GM23338 (cell line): Measurements from ENCODE around the gene MXRA8. TPM values are rescaled to one million over a fixed set of nuclear protein-coding genes. Genes with fewer than 3 reads are reported as not detected.

Experiments used
- ATAC-seq: fragments of 200-7000 bp; cut with Tn5 transposase; 3 replicates; pipeline ENCODE4 v1.9.1; 2020
- DNase-seq: peaks from one replicate; pipeline ENCODE4 v3.0.0-alpha.2; 2015; ENCODE audit warnings: low spot score
- H2AFZ ChIP-seq: fragments of 200-600 bp; sonication (generic); 2 replicates; pipeline ENCODE4 v1.8.0; 2016; ENCODE audit warnings: antibody characterized with exemption, mild to moderate bottlenecking, moderate library complexity
- H3F3A ChIP-seq: fragments of 200-600 bp; sonication (generic); replicated peaks from 2 replicates; pipeline ENCODE4 v1.8.0; 2017; ENCODE audit warnings: antibody characterized with exemption, mixed run types, low read depth
- H3K27ac ChIP-seq: fragments of 200-600 bp; sonication (generic); 2 replicates; pipeline ENCODE4 v1.6.1; 2016; ENCODE audit warnings: low read depth
- H3K27me3 ChIP-seq: fragments of 200-600 bp; sonication (generic); 2 replicates; pipeline ENCODE4 v1.8.0; 2016; ENCODE audit warnings: mild to moderate bottlenecking, mixed run types, moderate library complexity; ENCODE audit not compliant: insufficient read depth
- H3K36me3 ChIP-seq: fragments of 200-600 bp; sonication (generic); 2 replicates; pipeline ENCODE4 v1.8.0; 2016; ENCODE audit warnings: mild to moderate bottlenecking; ENCODE audit not compliant: insufficient read depth
- H3K4me1 ChIP-seq: fragments of 200-600 bp; sonication (generic); 2 replicates; pipeline ENCODE4 v1.8.0; 2016; ENCODE audit warnings: mild to moderate bottlenecking, moderate library complexity; ENCODE audit not compliant: insufficient read depth
- H3K4me2 ChIP-seq: fragments of 200-600 bp; sonication (generic); 2 replicates; pipeline ENCODE4 v1.7.1; 2017; ENCODE audit warnings: mixed run types
- H3K4me3 ChIP-seq: fragments of 200-600 bp; sonication (generic); 2 replicates; pipeline ENCODE4 v1.6.1; 2016; ENCODE audit warnings: mixed run types
- H3K79me2 ChIP-seq: fragments of 200-600 bp; sonication (generic); replicated peaks from 2 replicates; pipeline ENCODE4 v1.8.0; 2017; ENCODE audit warnings: mild to moderate bottlenecking; ENCODE audit not compliant: insufficient read depth
- H3K9me2 ChIP-seq: fragments of 200-600 bp; sonication (generic); 2 replicates; pipeline ENCODE4 v1.8.0; 2017; ENCODE audit not compliant: insufficient read depth
- H4K20me1 ChIP-seq: fragments of 200-600 bp; sonication (generic); replicated peaks from 2 replicates; pipeline ENCODE4 v1.8.0; 2017; ENCODE audit warnings: mild to moderate bottlenecking; ENCODE audit not compliant: insufficient read depth
- H3K27ac Mint-ChIP-seq: 2 replicates; pipeline ENCODE4 v1.8.0; 2020; ENCODE audit warnings: inconsistent platforms, mild to moderate bottlenecking, moderate library complexity, mixed read lengths
- H3K27me3 Mint-ChIP-seq: 3 replicates; pipeline ENCODE4 v1.8.0; 2022; ENCODE audit warnings: low read depth, mild to moderate bottlenecking, moderate library complexity, mixed read lengths, inconsistent platforms; ENCODE audit not compliant: insufficient read depth, poor library complexity
- H3K36me3 Mint-ChIP-seq: 3 replicates; pipeline ENCODE4 v1.8.0; 2021; ENCODE audit warnings: low read depth, mild to moderate bottlenecking, inconsistent platforms, moderate library complexity, mixed read lengths
- H3K4me1 Mint-ChIP-seq: 3 replicates; pipeline ENCODE4 v1.8.0; 2020; ENCODE audit warnings: mild to moderate bottlenecking, inconsistent platforms, mixed read lengths
- H3K4me3 Mint-ChIP-seq: 3 replicates; pipeline ENCODE4 v1.8.0; 2021; ENCODE audit warnings: moderate library complexity, mild to moderate bottlenecking, inconsistent platforms, mixed read lengths
- H3K9me3 Mint-ChIP-seq: 3 replicates; pipeline ENCODE4 v1.8.0; 2020; ENCODE audit warnings: moderate library complexity, mild to moderate bottlenecking, inconsistent platforms, mixed read lengths
- EZH2 ChIP-seq: fragments of 200-600 bp; sonication (generic); IDR thresholded peaks from one replicate; pipeline ENCODE4 v1.8.0; 2017; ENCODE audit warnings: antibody characterized with exemption, mild to moderate bottlenecking, low read depth; ENCODE audit not compliant: unreplicated experiment
- EZH2phosphoT487 ChIP-seq: fragments of 200-600 bp; sonication (generic); IDR thresholded peaks from one replicate; pipeline ENCODE4 v1.8.1; 2018; ENCODE audit warnings: antibody characterized with exemption; ENCODE audit not compliant: unreplicated experiment
- JUNB ChIP-seq: IDR thresholded peaks from one replicate; pipeline ENCODE4 v1.6.1; 2016; ENCODE audit warnings: antibody characterized with exemption; ENCODE audit not compliant: unreplicated experiment
- NANOG ChIP-seq: IDR thresholded peaks from 2 replicates; pipeline ENCODE4 v1.6.1; 2016; ENCODE audit warnings: antibody characterized with exemption, borderline replicate concordance
- POLR2AphosphoS5 ChIP-seq: IDR thresholded peaks from 2 replicates; pipeline ENCODE4 v1.6.1; 2016; ENCODE audit warnings: antibody characterized with exemption, low read depth
- ZNF114 ChIP-seq: fragments of 250-450 bp; sonication (Bioruptor Pico); IDR thresholded peaks from 2 replicates; pipeline ENCODE4 v1.5.0; 2020; ENCODE audit warnings: mild to moderate bottlenecking, moderate library complexity
- ZNF331 ChIP-seq: fragments of 250-450 bp; sonication (Bioruptor Pico); IDR thresholded peaks from 2 replicates; pipeline ENCODE4 v1.5.0; 2020; ENCODE audit warnings: low read depth, mild to moderate bottlenecking, moderate library complexity
- polyA plus RNA-seq: library from polyadenylated mRNA; unstranded; fragments of >200 nt; fragmentation: Nextera tagmentation; extraction: Ambion mirVana; gene quantifications from 2 replicates; pipeline ENCODE4 v1.2.1, GENCODE V29; 2016
- total RNA-seq: library from RNA; depleted of rRNA; stranded (reverse); fragments of >200 nt; shearing (Covaris generic); gene quantifications from 2 replicates; pipeline ENCODE4 v1.2.3, GENCODE V29; 2014
- TF ChIP-seq, protein P1 (sequence below): IDR thresholded peaks from one replicate; pipeline ENCODE4 v1.6.1; 2018; ENCODE audit warnings: antibody characterized with exemption; ENCODE audit not compliant: unreplicated experiment
- TF ChIP-seq, protein P2 (sequence below): IDR thresholded peaks from 2 replicates; pipeline ENCODE4 v1.6.1; 2016; ENCODE audit warnings: antibody characterized with exemption
- TF ChIP-seq, protein P3 (sequence below): fragments of 250-450 bp; sonication (Bioruptor Pico); IDR thresholded peaks from 2 replicates; pipeline ENCODE4 v1.5.0; 2020; ENCODE audit warnings: mild to moderate bottlenecking, moderate library complexity

MXRA8 gene
- total and polyA plus RNA-seq, 2 experiments from 2014 or later: 9.1 to 17.2 TPM

DNA sequence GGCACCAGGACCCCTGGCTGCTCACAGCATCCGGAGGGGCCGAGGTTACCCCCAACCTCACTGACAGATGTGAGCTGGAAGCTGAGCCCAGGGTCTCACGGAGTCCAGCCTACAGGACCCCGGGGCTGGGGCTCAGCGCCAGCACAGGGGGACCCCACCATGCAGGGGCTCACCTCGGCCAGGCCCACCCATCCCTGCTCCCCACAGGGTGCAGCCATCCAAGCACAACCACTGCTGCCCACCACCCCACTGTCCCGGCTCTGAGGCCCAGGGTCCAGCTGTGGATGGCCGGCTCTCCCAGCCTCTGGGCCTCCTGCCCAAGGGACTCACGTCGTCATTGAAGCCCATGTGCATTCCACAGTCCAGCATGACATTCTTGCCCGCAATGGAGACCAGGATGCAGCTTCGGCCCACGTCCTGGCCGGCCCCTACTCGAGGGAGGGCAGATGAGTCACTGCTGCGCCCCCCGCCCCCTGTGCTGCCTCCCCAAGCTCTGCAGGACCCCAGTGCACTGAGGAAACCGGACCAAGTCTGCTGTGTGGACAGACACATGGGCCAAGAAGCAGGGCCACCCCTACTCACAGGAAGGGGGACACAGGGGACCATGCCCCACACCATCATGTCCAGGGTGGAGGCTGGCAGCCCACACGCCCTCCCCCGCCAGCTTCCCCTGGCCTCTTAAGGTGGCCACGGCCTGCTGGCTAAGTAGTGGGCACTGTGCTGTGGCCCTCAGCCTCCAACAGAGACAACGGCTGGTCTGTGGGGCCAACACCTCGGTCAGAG, 37.5 kb downstream of the MXRA8 start:
- Histone ChIP-seq H3K4me3 (no peak overlapping the region), H3K4me1 (peaks cover 3% of the 10 kb centered on the region; the same call in 1 of the 2 replicates), H4K20me1 (peaks cover 23% of the 10 kb centered on the region), H3K27ac (no peak overlapping the region), H3K9me2 (no peaks in the 10 kb centered on the region), H3F3A (peaks cover 6% of the 10 kb centered on the region; the same call in 1 of the 2 replicates), H3K27me3 (no peaks in the 10 kb centered on the region), H3K36me3 (no peaks in the 10 kb centered on the region), H3K4me2 (no peak overlapping the region), H3K79me2 (peaks cover 80% of the 10 kb centered on the region), H2AFZ (no peak overlapping the region)
- H3K4me3 Mint-ChIP-seq: no peak overlapping the region
- no peaks in the 10 kb centered on the region; the same call in 1 of the 3 replicates for H3K9me3 Mint-ChIP-seq
- peaks cover 20% of the 10 kb centered on the region for H3K4me1 Mint-ChIP-seq
- H3K27ac Mint-ChIP-seq: no peak overlapping the region
- no peak for DNase-seq
- H3K27me3 Mint-ChIP-seq: peaks cover 28% of the 10 kb centered on the region
- TF ChIP-seq ZNF331 (CRISPR knock-in tag): no peak
- TF ChIP-seq, protein P1, sequence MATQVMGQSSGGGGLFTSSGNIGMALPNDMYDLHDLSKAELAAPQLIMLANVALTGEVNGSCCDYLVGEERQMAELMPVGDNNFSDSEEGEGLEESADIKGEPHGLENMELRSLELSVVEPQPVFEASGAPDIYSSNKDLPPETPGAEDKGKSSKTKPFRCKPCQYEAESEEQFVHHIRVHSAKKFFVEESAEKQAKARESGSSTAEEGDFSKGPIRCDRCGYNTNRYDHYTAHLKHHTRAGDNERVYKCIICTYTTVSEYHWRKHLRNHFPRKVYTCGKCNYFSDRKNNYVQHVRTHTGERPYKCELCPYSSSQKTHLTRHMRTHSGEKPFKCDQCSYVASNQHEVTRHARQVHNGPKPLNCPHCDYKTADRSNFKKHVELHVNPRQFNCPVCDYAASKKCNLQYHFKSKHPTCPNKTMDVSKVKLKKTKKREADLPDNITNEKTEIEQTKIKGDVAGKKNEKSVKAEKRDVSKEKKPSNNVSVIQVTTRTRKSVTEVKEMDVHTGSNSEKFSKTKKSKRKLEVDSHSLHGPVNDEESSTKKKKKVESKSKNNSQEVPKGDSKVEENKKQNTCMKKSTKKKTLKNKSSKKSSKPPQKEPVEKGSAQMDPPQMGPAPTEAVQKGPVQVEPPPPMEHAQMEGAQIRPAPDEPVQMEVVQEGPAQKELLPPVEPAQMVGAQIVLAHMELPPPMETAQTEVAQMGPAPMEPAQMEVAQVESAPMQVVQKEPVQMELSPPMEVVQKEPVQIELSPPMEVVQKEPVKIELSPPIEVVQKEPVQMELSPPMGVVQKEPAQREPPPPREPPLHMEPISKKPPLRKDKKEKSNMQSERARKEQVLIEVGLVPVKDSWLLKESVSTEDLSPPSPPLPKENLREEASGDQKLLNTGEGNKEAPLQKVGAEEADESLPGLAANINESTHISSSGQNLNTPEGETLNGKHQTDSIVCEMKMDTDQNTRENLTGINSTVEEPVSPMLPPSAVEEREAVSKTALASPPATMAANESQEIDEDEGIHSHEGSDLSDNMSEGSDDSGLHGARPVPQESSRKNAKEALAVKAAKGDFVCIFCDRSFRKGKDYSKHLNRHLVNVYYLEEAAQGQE: no peak
- TF ChIP-seq, protein P2, sequence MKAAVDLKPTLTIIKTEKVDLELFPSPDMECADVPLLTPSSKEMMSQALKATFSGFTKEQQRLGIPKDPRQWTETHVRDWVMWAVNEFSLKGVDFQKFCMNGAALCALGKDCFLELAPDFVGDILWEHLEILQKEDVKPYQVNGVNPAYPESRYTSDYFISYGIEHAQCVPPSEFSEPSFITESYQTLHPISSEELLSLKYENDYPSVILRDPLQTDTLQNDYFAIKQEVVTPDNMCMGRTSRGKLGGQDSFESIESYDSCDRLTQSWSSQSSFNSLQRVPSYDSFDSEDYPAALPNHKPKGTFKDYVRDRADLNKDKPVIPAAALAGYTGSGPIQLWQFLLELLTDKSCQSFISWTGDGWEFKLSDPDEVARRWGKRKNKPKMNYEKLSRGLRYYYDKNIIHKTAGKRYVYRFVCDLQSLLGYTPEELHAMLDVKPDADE: no peak
- TF ChIP-seq, protein P3, sequence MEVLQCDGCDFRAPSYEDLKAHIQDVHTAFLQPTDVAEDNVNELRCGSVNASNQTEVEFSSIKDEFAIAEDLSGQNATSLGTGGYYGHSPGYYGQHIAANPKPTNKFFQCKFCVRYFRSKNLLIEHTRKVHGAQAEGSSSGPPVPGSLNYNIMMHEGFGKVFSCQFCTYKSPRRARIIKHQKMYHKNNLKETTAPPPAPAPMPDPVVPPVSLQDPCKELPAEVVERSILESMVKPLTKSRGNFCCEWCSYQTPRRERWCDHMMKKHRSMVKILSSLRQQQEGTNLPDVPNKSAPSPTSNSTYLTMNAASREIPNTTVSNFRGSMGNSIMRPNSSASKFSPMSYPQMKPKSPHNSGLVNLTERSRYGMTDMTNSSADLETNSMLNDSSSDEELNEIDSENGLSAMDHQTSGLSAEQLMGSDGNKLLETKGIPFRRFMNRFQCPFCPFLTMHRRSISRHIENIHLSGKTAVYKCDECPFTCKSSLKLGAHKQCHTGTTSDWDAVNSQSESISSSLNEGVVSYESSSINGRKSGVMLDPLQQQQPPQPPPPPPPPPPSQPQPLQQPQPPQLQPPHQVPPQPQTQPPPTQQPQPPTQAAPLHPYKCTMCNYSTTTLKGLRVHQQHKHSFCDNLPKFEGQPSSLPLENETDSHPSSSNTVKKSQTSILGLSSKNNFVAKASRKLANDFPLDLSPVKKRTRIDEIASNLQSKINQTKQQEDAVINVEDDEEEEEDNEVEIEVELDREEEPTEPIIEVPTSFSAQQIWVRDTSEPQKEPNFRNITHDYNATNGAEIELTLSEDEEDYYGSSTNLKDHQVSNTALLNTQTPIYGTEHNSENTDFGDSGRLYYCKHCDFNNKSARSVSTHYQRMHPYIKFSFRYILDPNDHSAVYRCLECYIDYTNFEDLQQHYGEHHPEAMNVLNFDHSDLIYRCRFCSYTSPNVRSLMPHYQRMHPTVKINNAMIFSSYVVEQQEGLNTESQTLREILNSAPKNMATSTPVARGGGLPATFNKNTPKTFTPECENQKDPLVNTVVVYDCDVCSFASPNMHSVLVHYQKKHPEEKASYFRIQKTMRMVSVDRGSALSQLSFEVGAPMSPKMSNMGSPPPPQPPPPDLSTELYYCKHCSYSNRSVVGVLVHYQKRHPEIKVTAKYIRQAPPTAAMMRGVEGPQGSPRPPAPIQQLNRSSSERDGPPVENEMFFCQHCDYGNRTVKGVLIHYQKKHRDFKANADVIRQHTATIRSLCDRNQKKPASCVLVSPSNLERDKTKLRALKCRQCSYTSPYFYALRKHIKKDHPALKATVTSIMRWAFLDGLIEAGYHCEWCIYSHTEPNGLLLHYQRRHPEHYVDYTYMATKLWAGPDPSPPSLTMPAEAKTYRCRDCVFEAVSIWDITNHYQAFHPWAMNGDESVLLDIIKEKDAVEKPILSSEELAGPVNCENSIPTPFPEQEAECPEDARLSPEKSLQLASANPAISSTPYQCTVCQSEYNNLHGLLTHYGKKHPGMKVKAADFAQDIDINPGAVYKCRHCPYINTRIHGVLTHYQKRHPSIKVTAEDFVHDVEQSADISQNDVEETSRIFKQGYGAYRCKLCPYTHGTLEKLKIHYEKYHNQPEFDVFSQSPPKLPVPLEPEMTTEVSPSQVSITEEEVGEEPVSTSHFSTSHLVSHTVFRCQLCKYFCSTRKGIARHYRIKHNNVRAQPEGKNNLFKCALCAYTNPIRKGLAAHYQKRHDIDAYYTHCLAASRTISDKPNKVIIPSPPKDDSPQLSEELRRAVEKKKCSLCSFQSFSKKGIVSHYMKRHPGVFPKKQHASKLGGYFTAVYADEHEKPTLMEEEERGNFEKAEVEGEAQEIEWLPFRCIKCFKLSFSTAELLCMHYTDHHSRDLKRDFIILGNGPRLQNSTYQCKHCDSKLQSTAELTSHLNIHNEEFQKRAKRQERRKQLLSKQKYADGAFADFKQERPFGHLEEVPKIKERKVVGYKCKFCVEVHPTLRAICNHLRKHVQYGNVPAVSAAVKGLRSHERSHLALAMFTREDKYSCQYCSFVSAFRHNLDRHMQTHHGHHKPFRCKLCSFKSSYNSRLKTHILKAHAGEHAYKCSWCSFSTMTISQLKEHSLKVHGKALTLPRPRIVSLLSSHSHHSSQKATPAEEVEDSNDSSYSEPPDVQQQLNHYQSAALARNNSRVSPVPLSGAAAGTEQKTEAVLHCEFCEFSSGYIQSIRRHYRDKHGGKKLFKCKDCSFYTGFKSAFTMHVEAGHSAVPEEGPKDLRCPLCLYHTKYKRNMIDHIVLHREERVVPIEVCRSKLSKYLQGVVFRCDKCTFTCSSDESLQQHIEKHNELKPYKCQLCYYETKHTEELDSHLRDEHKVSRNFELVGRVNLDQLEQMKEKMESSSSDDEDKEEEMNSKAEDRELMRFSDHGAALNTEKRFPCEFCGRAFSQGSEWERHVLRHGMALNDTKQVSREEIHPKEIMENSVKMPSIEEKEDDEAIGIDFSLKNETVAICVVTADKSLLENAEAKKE (CRISPR knock-in tag): no peak
- no peak for TF ChIP-seq EZH2
- no peak for TF ChIP-seq POLR2AphosphoS5
- TF ChIP-seq EZH2phosphoT487: no peak
- no peak for TF ChIP-seq NANOG
- TF ChIP-seq JUNB: no peak
- no peak for TF ChIP-seq ZNF114
- H3K36me3 Mint-ChIP-seq: peaks cover 43% of the 10 kb centered on the region
- ATAC-seq: no peak
